SU-DHL-6 (cell line): ENCODE results near the gene MRPL55.
A peak's percentile ranks its signal among the peaks of the same experiment; 100 is the strongest.

Experiments
- H2AFZ ChIP-seq: fragments of 200-600 bp; sonication (generic); 2 replicates; pipeline ENCODE4 v1.6.1; 2014; ENCODE audit warnings: low read depth, mild to moderate bottlenecking, moderate library complexity, mixed read lengths, antibody characterized with exemption, low read length; ENCODE audit not compliant: severe bottlenecking
- H3F3A ChIP-seq: fragments of 200-600 bp; shearing (Covaris generic); 2 replicates; pipeline ENCODE4 v1.6.0; 2016; ENCODE audit warnings: antibody characterized with exemption, mild to moderate bottlenecking; ENCODE audit not compliant: insufficient read depth
- H3K27ac ChIP-seq: fragments of 200-600 bp; sonication (generic); 2 replicates; pipeline ENCODE4 v1.5.1; 2016; ENCODE audit warnings: low read depth, mild to moderate bottlenecking, low read length, moderate library complexity, mixed read lengths
- H3K27me3 ChIP-seq: fragments of 200-600 bp; sonication (generic), shearing (Covaris generic); 2 replicates; pipeline ENCODE4 v1.6.0; 2014; ENCODE audit warnings: mild to moderate bottlenecking, low read length
- H3K36me3 ChIP-seq: fragments of 200-600 bp; sonication (generic); 2 replicates; pipeline ENCODE4 v1.6.1; 2014; ENCODE audit warnings: mild to moderate bottlenecking, low read length, mixed read lengths
- H3K4me2 ChIP-seq: fragments of 300-600, 200-600 bp; shearing (Covaris generic), sonication (generic); 2 replicates; pipeline ENCODE4 v1.6.0; 2014; ENCODE audit warnings: low read length, low read depth, mild to moderate bottlenecking; ENCODE audit not compliant: poor library complexity, severe bottlenecking
- H3K4me3 ChIP-seq: fragments of 200-600 bp; sonication (generic); 2 replicates; pipeline ENCODE4 v1.5.1; 2014; ENCODE audit warnings: antibody characterized with exemption, low read length, mild to moderate bottlenecking, mixed read lengths; ENCODE audit not compliant: insufficient read depth, poor library complexity, severe bottlenecking
- H3K79me2 ChIP-seq: fragments of 200-600 bp; sonication (generic); 2 replicates; pipeline ENCODE4 v1.6.1; 2014; ENCODE audit warnings: mild to moderate bottlenecking, low read length, moderate library complexity; ENCODE audit not compliant: insufficient read depth
- H3K9ac ChIP-seq: fragments of 200-600 bp; sonication (generic); 2 replicates; pipeline ENCODE4 v1.7.0; 2014; ENCODE audit warnings: mild to moderate bottlenecking, low read length
- H3K9me2 ChIP-seq: fragments of 200-600 bp; sonication (generic); replicated peaks from 2 replicates; pipeline ENCODE4 v1.6.1; 2014; ENCODE audit warnings: low read length; ENCODE audit not compliant: insufficient read depth
- H3K9me3 ChIP-seq: fragments of 200-600 bp; sonication (generic); 2 replicates; pipeline ENCODE4 v1.6.1; 2014; ENCODE audit warnings: low read length, mixed read lengths; ENCODE audit not compliant: insufficient read depth
- H4K20me1 ChIP-seq: fragments of 200-600 bp; sonication (generic); 2 replicates; pipeline ENCODE4 v1.6.1; 2014; ENCODE audit warnings: low read depth, mild to moderate bottlenecking, antibody characterized with exemption, low read length, moderate library complexity, mixed read lengths
- CTCF ChIP-seq: fragments of 200-600 bp; sonication (generic); IDR thresholded peaks from one replicate; pipeline ENCODE4 v1.5.1; 2017; ENCODE audit warnings: antibody characterized with exemption, mild to moderate bottlenecking, low read length, moderate library complexity; ENCODE audit not compliant: insufficient read depth, poor library complexity, severe bottlenecking
- EZH2phosphoT487 ChIP-seq: fragments of 200-600 bp; sonication (generic), shearing (Covaris generic); conservative IDR thresholded peaks from 2 replicates; pipeline ENCODE4 v1.6.1; 2018; ENCODE audit warnings: mild to moderate bottlenecking, antibody characterized with exemption, low read length, moderate library complexity, mixed read lengths

MRPL55 gene

GRCh38 chr1:228104526-228105269 lies 4.4 kb downstream of the MRPL55 start:
- no peak overlapping the region for H3K4me3 ChIP-seq
- peak overlapping the region; percentile 81 for H3K9ac ChIP-seq
- no peak for TF ChIP-seq CTCF
- TF ChIP-seq EZH2phosphoT487: no peak
- H3K4me2 ChIP-seq: peak overlapping the region; percentile 55
- peak overlapping the region; percentile 40; the same call in 1 of the 2 replicates for H3K27ac ChIP-seq
- H3K79me2 ChIP-seq: peaks cover 13% of the 10 kb centered on the region; the same call in 1 of the 2 replicates
- H2AFZ ChIP-seq: no peak overlapping the region
- H3F3A ChIP-seq: peaks cover 21% of the 10 kb centered on the region
- no peaks in the 10 kb centered on the region for H3K9me3 ChIP-seq
- no peaks in the 10 kb centered on the region for H3K36me3 ChIP-seq
- H4K20me1 ChIP-seq: no peaks in the 10 kb centered on the region
- H3K9me2 ChIP-seq: no peaks in the 10 kb centered on the region
- H3K27me3 ChIP-seq: no peaks in the 10 kb centered on the region

GRCh38 chr1:228102791-228103620 lies 6.1 kb downstream of the MRPL55 start, which contains the start of gene C1orf35:
Gene C1orf35 (minus strand): TSS chr1:228103325. CDS start chr1:228103227, 98 bp downstream.
- peak within 1 kb of the TSS; percentile 53 for H3K27ac ChIP-seq
- H3K9ac ChIP-seq: peak within 1 kb of the TSS; percentile 81
- TF ChIP-seq CTCF: no peak
- peak within 1 kb of the TSS; percentile 79 for H3K4me3 ChIP-seq
- H4K20me1 ChIP-seq: no peaks in the 10 kb centered on the region
- no peaks in the 10 kb centered on the region for H3K9me2 ChIP-seq
- H3K9me3 ChIP-seq: no peaks in the 10 kb centered on the region
- peaks cover 26% of the 10 kb centered on the region for H3F3A ChIP-seq
- H3K27me3 ChIP-seq: no peaks in the 10 kb centered on the region
- peak within 1 kb of the TSS; percentile 55 for H3K4me2 ChIP-seq
- H2AFZ ChIP-seq: peak within 1 kb of the TSS; percentile 75
- no peaks in the 10 kb centered on the region for H3K36me3 ChIP-seq
- H3K79me2 ChIP-seq: 0 out of 2 replicates have a peak, but pooled peaks cover 3% of the 10 kb centered on the region

GRCh38 chr1:228101994-228102790 lies 6.9 kb downstream of the MRPL55 start:
- Histone ChIP-seq H3K79me2 (peaks cover 4% of the 10 kb centered on the region; the same call in 1 of the 2 replicates), H3F3A (peaks cover 26% of the 10 kb centered on the region), H3K4me2 (peak overlapping the region; percentile 55), H3K9ac (peak overlapping the region; percentile 81), H3K36me3 (no peaks in the 10 kb centered on the region), H3K9me3 (no peaks in the 10 kb centered on the region), H3K4me3 (peak overlapping the region; percentile 79), H2AFZ (no peak overlapping the region), H3K9me2 (no peaks in the 10 kb centered on the region), H3K27me3 (no peaks in the 10 kb centered on the region), H3K27ac (peak overlapping the region; percentile 48), H4K20me1 (no peaks in the 10 kb centered on the region)
- TF ChIP-seq CTCF (no peak), EZH2phosphoT487 (no peak)
